ENCODE measurements around the gene RAB3GAP2. TPM values are rescaled to one million over a fixed set of nuclear protein-coding genes. Genes with fewer than 3 reads are reported as not detected.

RAB3GAP2 gene
- total RNA-seq, 8 experiments from 2014 or later, result 27.8 to 56.7 (median 40.4) TPM

DNA sequence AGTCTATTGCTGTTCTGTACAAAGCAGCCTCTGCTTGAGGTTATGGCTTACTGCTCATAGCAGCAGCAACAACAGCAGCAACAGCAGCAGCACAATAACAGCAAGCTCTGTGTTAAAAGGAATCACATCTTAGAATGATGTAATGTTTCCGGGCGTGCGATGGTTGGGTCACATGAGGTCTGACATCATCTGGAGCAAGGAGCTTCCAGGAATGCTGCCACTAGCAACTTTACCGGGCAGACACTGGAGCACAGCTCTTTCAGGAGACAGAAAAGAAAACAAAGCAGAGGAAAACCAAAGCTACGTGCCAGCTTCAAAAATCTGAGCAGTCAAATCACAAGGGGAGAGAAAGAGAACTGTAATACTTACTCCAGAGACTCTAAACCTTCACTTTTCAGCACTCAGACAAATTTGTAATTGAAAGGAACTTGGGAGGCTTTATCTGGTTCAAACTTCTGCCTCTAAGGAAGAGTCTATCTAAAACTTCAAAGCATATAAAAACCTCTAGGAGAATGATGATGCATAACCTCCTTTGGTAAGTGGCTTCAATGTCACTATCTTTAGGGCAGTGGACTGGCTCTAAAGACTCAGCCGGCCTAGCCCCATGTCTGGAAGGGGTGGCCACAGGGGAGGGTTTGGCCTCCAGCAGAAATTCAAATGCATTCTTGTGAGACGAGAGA, 28.3 kb upstream of the RAB3GAP2 start:
- Histone ChIP-seq H3K4me3 (peak overlapping the region; percentile 12 to 39 (median 28)), H3K27ac (peak overlapping the region; percentile 73 to 87), H3K4me1 (replicated peaks in 1 of 2) (peaks cover 31 to 34% of the 10 kb centered on the region in 2 donors)
- ATAC-seq (replicated peaks in 6 of 8), result peak; percentile 93 to 97 (median 95)
- in situ Hi-C loops (cut with MboI; ENCODE audit: low pct_unique_long_range_greater_than_20kb in 2 of 9, low sequenced_read_pairs in 9 of 9, unreplicated experiment in 9 of 9), result no loop called here
- 0 to 27% (median 13%) methylated on average over 2 to 7 of the region's 7 CpGs for WGBS, 10 experiments

DNA sequence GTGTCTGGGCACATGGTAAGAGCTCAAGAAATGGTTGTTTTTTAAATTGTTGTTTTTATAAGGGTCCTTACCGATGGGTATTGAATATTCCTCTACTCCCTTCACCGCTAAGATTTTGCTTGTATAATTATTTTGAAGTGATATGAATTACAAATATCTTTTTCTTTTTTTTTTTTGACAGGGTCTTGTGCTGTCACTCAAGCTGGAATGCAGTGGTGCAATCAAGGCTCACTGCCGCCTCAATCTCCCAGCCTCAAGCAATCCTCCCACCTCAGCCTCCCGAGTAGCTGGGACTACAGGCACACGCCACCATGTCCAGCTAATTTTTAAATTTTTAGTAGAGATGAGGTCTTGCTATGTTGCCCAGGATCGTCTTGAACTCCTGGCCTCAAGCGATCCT, 27.1 kb upstream of the RAB3GAP2 start:
- WGBS, 10 experiments, result 79 to 100% (median 100%) methylated on average over 1 to 7 of the region's 7 CpGs; no CpG with 5 or more reads in 1 of the 10 experiments
- ATAC-seq (replicated peaks in 6 of 8), result no peak
- Histone ChIP-seq H3K4me1 (replicated peaks in 1 of 2) (peaks cover 35 to 43% of the 10 kb centered on the region in 2 donors), H3K4me3 (no peak overlapping the region), H3K27ac (peak overlapping the region; percentile 73 to 87)
- in situ Hi-C loops (cut with MboI; ENCODE audit: low pct_unique_long_range_greater_than_20kb in 2 of 9, low sequenced_read_pairs in 9 of 9, unreplicated experiment in 9 of 9), result loop anchor here in 3 of 9 experiments (25.0 kb wide), 3 partner anchors 238 to 488 kb away; partner anchors contain the start of genes MARK1 (in 1 of the 3), MTARC1 (in 1 of the 3) and MTARC2 (in 1 of the 3)

- Histone ChIP-seq H3K4me3 (no peak overlapping the region), H3K4me1 (replicated peaks in 1 of 2) (peaks cover 35 to 50% of the 10 kb centered on the region in 2 donors), H3K27ac (peak overlapping the region in 1 of 2 donors; percentile 6)
- in situ Hi-C loops (cut with MboI; ENCODE audit: low pct_unique_long_range_greater_than_20kb in 2 of 9, low sequenced_read_pairs in 9 of 9, unreplicated experiment in 9 of 9), result loop anchor here in 3 of 9 experiments (25.0 kb wide), 3 partner anchors 239 to 489 kb away; partner anchors contain the start of genes MARK1 (in 1 of the 3), MTARC1 (in 1 of the 3) and MTARC2 (in 1 of the 3)
- 33 to 80% (median 59%) methylated on average over 1 to 9 of the region's 9 CpGs for WGBS, 10 experiments
- peak in 5 of 8 experiments; percentile 34 to 50 (median 41) for ATAC-seq (replicated peaks in 6 of 8)
Observed at GRCh38 chr1:220298470-220299205, 26.4 kb upstream of the RAB3GAP2 start.

- Histone ChIP-seq H3K4me1 (replicated peaks in 1 of 2) (peaks cover 37 to 49% of the 10 kb centered on the region in 2 donors), H3K4me3 (no peak overlapping the region), H3K27ac (no peak overlapping the region)
- 0 to 100% (median 49%) methylated on average over 1 of the region's 1 CpG; no CpG with 5 or more reads in 6 of the 10 experiments for WGBS, 10 experiments
- in situ Hi-C loops (cut with MboI; ENCODE audit: low pct_unique_long_range_greater_than_20kb in 2 of 9, low sequenced_read_pairs in 9 of 9, unreplicated experiment in 9 of 9), result loop anchor here in 3 of 9 experiments (25.0 kb wide), 3 partner anchors 240 to 490 kb away; partner anchors contain the start of genes MARK1 (in 1 of the 3), MTARC1 (in 1 of the 3) and MTARC2 (in 1 of the 3)
- ATAC-seq (replicated peaks in 6 of 8), result no peak
Observed at GRCh38 chr1:220296981-220297380, 24.7 kb upstream of the RAB3GAP2 start.

DNA sequence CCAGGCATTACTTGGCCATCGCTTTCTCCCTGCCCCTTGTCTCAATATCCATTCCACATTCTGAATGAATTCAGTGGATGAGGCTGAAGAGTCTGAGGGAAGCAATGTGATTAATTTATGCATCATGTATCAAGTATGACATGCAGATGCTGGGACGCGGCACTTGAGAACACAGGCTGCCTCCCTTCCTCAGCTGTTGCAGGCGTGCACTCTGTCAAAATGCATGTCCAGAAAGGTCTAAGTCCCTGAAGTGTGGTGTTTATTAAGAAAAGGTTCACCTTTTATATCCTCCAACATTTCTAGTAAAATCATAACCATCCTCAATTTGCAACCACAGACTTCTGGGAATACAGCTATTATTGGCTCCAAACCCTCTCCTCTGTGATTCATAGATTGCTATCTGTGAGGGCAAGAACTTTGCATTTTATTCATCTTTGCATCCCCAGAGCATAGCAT, 22.6 kb upstream of the RAB3GAP2 start:
- peak; percentile 68 to 87 (median 84) for ATAC-seq (replicated peaks in 6 of 8)
- Histone ChIP-seq H3K4me3 (no peak overlapping the region), H3K4me1 (replicated peaks in 1 of 2) (peaks cover 25 to 30% of the 10 kb centered on the region in 2 donors), H3K27ac (no peak overlapping the region)
- in situ Hi-C loops (cut with MboI; ENCODE audit: low pct_unique_long_range_greater_than_20kb in 2 of 9, low sequenced_read_pairs in 9 of 9, unreplicated experiment in 9 of 9), result loop anchor here in 3 of 9 experiments (25.0 kb wide), 3 partner anchors 242 to 492 kb away; partner anchors contain the start of genes MARK1 (in 1 of the 3), MTARC1 (in 1 of the 3) and MTARC2 (in 1 of the 3)
- WGBS, 10 experiments, result 0 to 76% (median 61%) methylated on average over 1 to 4 of the region's 4 CpGs

DNA sequence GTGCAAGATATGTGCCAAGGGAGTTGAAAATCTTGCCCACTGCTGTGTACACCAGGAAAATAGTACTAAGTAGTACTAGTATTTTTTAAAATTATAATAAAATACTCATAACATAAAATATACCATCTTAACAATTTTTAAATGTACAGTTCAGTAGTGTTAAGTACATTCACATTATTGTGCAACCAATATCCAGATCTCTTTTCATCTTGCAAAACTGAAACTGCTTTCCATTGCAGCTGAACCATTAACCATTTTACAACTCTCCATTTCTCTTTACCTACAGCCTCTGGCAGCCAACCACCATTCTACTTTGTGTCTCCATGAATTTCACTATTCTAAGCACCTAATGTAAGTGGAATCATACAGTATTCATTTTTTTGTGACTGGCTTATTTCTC, 19.3 kb upstream of the RAB3GAP2 start:
- ATAC-seq (replicated peaks in 6 of 8), result no peak
- Histone ChIP-seq H3K4me3 (no peak overlapping the region), H3K27ac (no peak overlapping the region), H3K4me1 (replicated peaks in 1 of 2) (peaks cover 6 to 16% of the 10 kb centered on the region in 2 donors)
- in situ Hi-C loops (cut with MboI; ENCODE audit: low pct_unique_long_range_greater_than_20kb in 2 of 9, low sequenced_read_pairs in 9 of 9, unreplicated experiment in 9 of 9), result loop anchor here in 3 of 9 experiments (25.0 kb wide), 3 partner anchors 246 to 496 kb away; partner anchors contain the start of genes MARK1 (in 1 of the 3), MTARC1 (in 1 of the 3) and MTARC2 (in 1 of the 3)

DNA sequence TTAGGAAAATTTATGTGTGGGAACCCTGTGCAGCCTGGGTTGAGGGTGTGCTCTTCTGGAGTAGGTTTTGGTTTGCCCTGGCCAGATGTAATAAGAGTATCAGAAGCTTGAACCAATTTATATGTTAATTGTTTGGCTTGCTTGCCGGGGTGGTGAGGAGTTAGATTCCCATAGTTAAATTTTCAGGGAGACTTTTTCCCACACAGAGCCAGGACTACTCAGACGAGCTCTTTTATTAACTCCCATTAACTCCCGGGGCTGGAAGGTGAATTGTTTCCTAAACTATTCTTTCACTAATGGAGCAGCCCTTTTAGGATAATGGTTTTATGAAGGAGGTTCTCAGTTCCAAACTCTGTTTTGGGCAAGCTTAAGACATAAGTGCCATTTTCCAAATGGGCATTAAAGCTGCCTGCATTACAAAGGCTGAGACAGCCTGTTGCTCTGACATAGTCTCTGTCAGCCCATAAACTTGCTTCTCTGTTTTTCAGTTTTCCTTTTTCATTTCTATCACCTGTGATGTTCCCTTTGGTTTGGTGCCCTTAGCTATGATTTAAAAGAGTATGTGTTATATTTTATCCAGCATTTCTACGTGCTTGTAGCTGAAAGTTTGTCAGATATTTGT, 18.0 kb upstream of the RAB3GAP2 start:
- Histone ChIP-seq H3K27ac (no peak overlapping the region), H3K4me1 (replicated peaks in 1 of 2) (peaks cover 6 to 16% of the 10 kb centered on the region in 2 donors), H3K4me3 (no peak overlapping the region)
- peak in 3 of 8 experiments; percentile 9 to 59 (median 26) for ATAC-seq (replicated peaks in 6 of 8)
- WGBS, 10 experiments, result 10 to 60% (median 28%) methylated on average over 2 to 4 of the region's 4 CpGs
- in situ Hi-C loops (cut with MboI; ENCODE audit: low pct_unique_long_range_greater_than_20kb in 2 of 9, low sequenced_read_pairs in 9 of 9, unreplicated experiment in 9 of 9), result loop anchor here in 3 of 9 experiments (25.0 kb wide), 3 partner anchors 247 to 497 kb away; partner anchors contain the start of genes MARK1 (in 1 of the 3), MTARC1 (in 1 of the 3) and MTARC2 (in 1 of the 3)

GRCh38 chr1:220287129-220287528, 14.9 kb upstream of the RAB3GAP2 start:
- in situ Hi-C loops (cut with MboI; ENCODE audit: low pct_unique_long_range_greater_than_20kb in 2 of 9, low sequenced_read_pairs in 9 of 9, unreplicated experiment in 9 of 9), result loop anchor here in 3 of 9 experiments (25.0 kb wide), 3 partner anchors 250 to 500 kb away; partner anchors contain the start of genes MARK1 (in 1 of the 3), MTARC1 (in 1 of the 3) and MTARC2 (in 1 of the 3)
- no peak for ATAC-seq (replicated peaks in 6 of 8)
- Histone ChIP-seq H3K4me3 (no peak overlapping the region), H3K27ac (no peak overlapping the region), H3K4me1 (replicated peaks in 1 of 2) (no peaks in the 10 kb centered on the region)
- WGBS, 10 experiments, result 44 to 100% (median 95%) methylated on average over 1 to 8 of the region's 8 CpGs

GRCh38 chr1:220283625-220284024, 11.4 kb upstream of the RAB3GAP2 start:
- Histone ChIP-seq H3K4me1 (replicated peaks in 1 of 2) (no peaks in the 10 kb centered on the region), H3K27ac (no peak overlapping the region), H3K4me3 (no peak overlapping the region)
- peak in 1 of 8 experiments; percentile 60 for ATAC-seq (replicated peaks in 6 of 8)
- WGBS, 10 experiments, result 0 to 100% (median 68%) methylated on average over 1 of the region's 1 CpG
- in situ Hi-C loops (cut with MboI; ENCODE audit: low pct_unique_long_range_greater_than_20kb in 2 of 9, low sequenced_read_pairs in 9 of 9, unreplicated experiment in 9 of 9), result loop anchor here in 3 of 9 experiments (25.0 kb wide), 3 partner anchors 254 to 504 kb away; partner anchors contain the start of genes MARK1 (in 1 of the 3), MTARC1 (in 1 of the 3) and MTARC2 (in 1 of the 3)

- H3K4me1 ChIP-seq (replicated peaks in 1 of 2), result no peaks in the 10 kb centered on the region
- in situ Hi-C loops (cut with MboI; ENCODE audit: low pct_unique_long_range_greater_than_20kb in 2 of 9, low sequenced_read_pairs in 9 of 9, unreplicated experiment in 9 of 9), result loop anchor here in 3 of 9 experiments (25.0 kb wide), 3 partner anchors 256 to 506 kb away; partner anchors contain the start of genes MARK1 (in 1 of the 3), MTARC1 (in 1 of the 3) and MTARC2 (in 1 of the 3)
- ATAC-seq (replicated peaks in 6 of 8), result peak; percentile 43 to 75 (median 64)
- 71 to 100% (median 98%) methylated on average over 1 to 2 of the region's 2 CpGs for WGBS, 10 experiments
- no peak overlapping the region for H3K27ac ChIP-seq
- no peak overlapping the region for H3K4me3 ChIP-seq
Observed at GRCh38 chr1:220281159-220281574, 8.9 kb upstream of the RAB3GAP2 start.

GRCh38 chr1:220280249-220280648, 8.0 kb upstream of the RAB3GAP2 start:
- 60 to 100% (median 96%) methylated on average over 1 to 3 of the region's 3 CpGs; no CpG with 5 or more reads in 2 of the 10 experiments for WGBS, 10 experiments
- no peak overlapping the region for H3K27ac ChIP-seq
- in situ Hi-C loops (cut with MboI; ENCODE audit: low pct_unique_long_range_greater_than_20kb in 2 of 9, low sequenced_read_pairs in 9 of 9, unreplicated experiment in 9 of 9), result loop anchor here in 3 of 9 experiments (25.0 kb wide), 3 partner anchors 257 to 507 kb away; partner anchors contain the start of genes MARK1 (in 1 of the 3), MTARC1 (in 1 of the 3) and MTARC2 (in 1 of the 3)
- no peak for ATAC-seq (replicated peaks in 6 of 8)
- H3K4me1 ChIP-seq (replicated peaks in 1 of 2), result no peaks in the 10 kb centered on the region
- no peak overlapping the region for H3K4me3 ChIP-seq

All from motor neuron (in vitro differentiated cells).